Erythroblast (primary cell): ENCODE measurements around the gene TMEM106C.

Experiments used
- GATA1 ChIP-seq: IDR thresholded peaks from 2 replicates; pipeline ENCODE4 v1.6.1; 2011; ENCODE audit warnings: low read depth, mild to moderate bottlenecking, control low read depth, low read length, moderate library complexity
- POLR2A ChIP-seq: IDR thresholded peaks from 2 replicates; pipeline ENCODE4 v1.6.1; 2011; ENCODE audit warnings: mild to moderate bottlenecking, low read length

- TF ChIP-seq POLR2A (no peak), GATA1 (no peak)
Measured at GRCh38 chr12:47972895-47973294, 9.5 kb downstream of the TMEM106C start.
